ENCODE measurements around the gene CCDC91.

The CCDC91 gene

GRCh38 chr12:28190321-28191050 lies at the start of gene CCDC91:
TSS of gene CCDC91 (plus strand) at chr12:28190456. CDS start at chr12:28257216, 66,760 bp downstream.
- DNase-seq, result peak; percentile 85 to 96 (median 90)

DNA sequence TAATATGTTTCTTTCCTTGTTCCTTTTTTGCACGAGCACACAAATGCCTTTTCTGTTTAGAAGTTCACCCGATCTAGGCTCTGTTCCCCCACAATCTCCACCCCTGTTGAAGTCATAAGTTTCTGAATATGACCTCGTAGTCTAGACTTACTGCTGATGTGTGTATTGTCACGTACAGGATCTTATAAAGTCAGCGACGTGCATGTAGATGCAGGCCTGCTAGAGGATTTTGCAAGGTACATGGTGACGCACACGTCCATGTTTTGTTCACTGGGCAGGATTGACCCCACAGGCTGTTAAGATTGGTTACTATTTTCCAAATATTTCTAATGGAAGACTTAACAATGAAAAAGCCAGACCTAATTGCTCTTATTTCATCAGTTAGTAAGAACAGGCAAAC lies 46.2 kb upstream of the CCDC91 start:
- no peak for DNase-seq

DNA sequence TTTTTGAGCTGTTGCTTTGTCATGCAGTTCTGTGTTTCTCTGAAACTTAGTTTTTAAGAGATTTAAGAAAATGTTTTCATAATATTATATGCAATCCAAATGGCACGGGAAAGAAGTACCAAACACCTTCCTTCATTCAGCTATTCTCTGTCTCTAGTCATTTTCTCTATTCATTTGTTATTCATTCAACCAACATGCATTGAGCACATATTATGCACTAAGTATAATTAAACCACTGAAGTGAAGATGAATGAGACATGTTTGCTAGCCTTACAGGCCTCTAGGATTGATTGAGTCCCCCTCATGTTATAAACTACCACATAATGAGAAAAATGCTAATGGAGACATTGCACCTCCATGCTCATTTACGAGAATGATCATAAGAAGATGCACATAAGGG lies 45.7 kb upstream of the CCDC91 start:
- DNase-seq, result no peak

DNA sequence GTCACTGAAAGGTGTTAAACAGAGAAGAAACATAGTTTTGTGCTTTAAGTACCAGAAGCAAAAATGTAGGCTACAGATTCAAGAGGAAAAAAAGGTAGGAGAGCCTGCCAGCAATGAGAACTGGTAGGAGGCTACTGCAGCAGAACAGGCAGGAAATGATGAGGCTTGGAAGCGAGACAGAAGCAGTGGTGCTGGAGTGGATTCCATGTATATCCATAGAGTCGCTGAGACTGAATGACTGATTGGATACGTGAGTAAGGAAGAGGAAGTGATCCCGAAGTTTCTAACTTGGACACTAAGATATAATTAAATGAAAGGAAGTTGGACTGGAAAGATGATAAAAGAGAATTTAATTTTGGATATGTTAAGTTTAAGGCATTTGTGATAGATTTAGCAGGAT lies 45.0 kb upstream of the CCDC91 start:
- no peak for DNase-seq

DNA sequence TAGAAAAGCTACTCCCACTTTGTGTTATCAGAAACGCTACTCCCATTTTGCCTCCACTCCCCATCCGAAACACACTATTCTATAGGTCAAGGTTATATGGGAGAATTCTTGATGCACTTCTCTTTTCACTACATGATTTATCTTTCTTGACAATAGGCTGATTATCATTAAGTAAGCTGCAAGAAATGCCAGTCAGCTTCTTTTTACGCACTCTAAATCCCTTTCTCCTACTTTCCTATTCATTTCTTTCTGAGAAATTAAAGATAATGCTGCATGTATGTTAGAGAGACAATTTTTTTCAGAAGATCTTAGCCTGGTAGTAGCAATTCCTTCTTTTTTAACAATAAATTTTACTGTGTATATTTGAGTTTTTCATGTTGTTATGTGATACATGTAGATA lies 41.0 kb upstream of the CCDC91 start:
- DNase-seq, result no peak

DNA sequence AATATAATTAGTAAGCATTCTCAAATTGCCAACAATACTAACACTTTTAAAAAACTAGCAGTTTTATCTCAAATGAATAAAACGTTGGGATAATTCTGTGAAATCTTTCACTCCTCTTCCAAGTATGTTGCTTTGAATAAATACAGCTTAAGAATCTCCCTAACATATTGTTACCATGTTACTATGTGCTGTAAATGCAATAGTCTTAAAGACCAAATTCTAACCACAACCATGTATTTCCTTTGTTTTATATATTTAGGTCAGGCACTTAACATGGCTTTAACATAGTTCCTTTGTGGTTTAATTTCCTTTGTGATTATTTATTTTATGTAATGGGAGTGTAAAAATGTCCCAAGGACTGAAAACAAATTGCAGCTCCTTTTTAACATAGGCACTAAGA lies 33.9 kb upstream of the CCDC91 start:
- DNase-seq, result no peak

DNA sequence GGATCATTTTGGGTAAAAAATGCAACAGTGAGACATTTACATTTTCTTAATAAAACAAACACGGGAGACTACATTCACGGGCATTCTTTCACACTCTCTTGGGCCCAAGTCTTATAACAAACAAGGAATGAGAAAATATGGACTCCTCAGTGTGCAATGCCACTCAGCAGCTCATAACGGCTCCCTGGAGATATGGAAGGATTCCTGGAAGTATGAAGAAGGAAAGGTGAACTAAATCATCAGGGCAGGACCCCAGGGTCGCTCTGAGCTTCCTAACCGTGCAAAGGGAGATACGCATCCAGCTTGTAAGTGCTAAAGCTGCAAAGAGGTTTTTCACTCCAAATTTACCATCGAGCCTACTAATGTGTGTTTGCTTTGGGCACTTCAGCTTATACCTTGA lies 33.5 kb upstream of the CCDC91 start:
- DNase-seq, result no peak

DNA sequence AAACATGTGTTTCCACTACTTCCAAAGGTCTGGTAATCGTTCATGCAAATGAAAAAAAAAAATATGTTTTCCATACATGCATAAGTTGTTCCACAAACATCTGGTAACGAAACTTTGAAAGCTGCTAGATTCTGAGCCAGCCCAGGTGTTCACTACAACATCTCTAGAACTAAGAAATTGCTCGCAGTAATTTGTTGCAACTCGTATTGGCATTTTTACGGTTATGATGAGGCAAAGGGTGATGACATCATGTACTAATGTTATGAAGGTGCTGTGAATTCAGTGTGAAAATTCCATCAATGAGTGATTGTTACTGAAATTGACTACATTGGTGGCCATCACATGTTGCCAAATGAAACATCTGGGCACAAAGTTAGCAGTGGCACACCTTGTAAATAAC lies 31.9 kb upstream of the CCDC91 start:
- no peak for DNase-seq

DNA sequence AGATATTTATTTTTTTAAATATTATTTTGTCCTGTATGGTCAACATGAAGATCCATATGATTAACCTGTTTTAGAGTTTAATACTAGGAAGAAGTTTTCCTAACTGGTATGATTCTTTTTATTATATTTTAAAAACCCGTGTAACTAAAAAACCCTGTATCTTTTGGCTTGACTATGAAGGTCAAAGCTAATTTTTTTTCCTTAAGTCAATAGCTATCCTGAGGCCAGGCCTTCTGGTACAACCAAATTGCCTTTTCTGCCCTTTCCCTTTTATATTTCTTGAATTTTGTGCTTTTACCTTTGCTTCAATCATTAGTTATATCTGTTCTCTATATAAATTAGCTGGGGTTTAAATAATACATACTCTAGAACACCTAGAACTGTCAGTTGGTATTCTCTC lies 30.6 kb upstream of the CCDC91 start:
- DNase-seq, result no peak

DNA sequence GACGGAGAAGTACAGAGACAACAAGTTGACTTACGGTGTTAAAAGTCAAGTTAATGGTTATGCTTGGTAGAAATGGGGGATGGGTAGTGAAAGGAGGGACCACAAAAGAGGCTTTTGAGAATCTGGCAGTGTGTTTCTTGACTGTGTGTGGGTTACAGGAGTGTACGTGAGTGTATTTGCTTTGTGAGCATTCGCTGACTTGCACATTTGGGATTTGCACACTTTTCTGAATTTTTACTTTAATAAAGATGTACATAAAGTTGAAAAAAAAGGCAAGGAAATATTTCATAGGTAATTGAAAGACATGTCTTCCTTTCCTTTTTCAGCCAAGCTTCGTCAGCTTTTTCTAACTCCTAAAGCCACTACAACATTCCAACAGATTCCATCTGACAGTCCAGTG lies 28.6 kb upstream of the CCDC91 start:
- DNase-seq, result no peak

- DNase-seq, result no peak
Measured at GRCh38 chr12:28162697-28163096, 27.6 kb upstream of the CCDC91 start.

DNA sequence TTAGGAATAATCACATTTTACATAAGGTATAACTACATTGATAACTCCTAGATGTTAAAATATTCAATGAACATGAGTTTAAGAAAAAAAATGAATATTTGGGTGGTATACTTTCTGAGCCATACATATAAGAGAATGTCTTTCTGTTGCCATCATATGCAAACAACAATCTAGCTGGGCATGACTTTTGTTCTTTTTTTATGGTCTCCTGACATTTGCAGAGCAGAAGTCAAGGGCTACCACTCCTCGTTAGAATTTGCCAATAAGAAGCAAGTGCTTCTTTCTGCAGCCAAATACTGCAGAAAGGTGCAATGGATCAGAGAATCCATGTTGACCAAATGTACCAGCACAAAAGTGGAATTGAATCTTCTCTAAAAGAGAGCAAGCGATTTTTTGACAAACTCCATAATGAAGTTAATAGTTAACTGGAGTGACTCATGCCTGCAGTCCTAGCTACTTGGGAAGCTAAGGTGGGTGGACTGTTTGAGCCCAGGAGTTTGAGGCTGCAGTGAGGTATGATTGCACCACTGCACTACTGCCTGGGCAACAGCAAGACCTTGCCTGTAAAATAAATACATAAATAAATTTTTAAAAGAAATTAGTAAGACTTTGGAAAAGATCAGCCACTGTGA lies 25.5 kb upstream of the CCDC91 start:
- no peak for DNase-seq

DNA sequence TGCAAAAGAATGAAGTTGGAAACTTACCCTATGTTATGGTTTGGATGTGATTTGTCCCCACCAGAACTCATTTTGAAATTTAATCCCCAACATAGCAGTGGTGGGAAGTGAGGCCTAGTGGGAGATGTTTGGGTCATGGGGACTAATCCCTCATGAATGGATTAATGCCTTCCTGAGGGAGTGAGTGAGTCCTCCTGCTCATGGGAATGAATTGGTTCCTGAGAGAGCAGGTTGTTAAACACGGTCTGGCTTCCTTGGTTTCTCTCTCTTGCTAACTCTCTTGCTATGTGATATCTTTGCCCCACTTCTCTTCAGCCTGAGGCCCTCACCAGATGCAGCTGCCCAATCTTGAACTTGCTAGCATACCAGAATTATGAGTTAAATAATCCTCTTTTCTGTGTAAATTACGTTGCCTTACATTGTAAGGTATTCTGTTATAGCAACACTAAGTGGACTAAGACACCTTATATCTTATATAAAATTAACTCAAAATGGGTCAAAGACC lies 22.2 kb upstream of the CCDC91 start:
- no peak for DNase-seq

DNA sequence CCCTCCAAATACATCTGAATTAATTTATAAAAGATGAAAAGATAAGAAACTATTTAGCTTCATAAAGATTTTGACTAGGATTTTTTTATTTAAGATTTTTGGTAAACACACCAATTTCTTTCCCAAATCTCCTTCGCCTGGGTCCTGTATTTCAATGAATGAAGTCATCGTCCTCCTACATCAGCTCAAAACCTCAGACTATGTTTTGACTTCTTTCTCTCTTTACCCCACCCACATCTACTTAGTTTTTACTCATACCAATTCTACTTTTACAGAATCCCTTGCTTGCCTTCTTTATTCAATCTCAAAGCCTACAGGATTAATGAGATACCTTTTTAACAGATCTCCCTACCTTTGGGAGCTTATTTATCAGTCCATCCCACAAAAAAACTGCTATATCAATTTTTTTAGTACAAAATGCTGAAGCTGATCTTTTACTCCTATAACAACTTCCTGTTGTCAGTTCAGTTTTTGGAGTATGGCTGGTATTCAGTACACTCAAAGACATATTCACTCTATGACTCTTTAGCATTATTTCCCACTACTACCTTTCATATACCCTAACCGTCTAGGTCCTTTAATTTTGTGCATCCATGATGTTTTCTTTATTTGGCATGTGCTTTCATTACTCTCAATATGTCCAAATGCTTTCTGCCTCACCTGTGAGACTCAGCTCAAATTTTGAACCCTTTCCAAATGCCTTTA lies 18.7 kb upstream of the CCDC91 start:
- no peak for DNase-seq

GRCh38 chr12:28172434-28173030 lies 17.7 kb upstream of the CCDC91 start:
- no peak for DNase-seq

DNA sequence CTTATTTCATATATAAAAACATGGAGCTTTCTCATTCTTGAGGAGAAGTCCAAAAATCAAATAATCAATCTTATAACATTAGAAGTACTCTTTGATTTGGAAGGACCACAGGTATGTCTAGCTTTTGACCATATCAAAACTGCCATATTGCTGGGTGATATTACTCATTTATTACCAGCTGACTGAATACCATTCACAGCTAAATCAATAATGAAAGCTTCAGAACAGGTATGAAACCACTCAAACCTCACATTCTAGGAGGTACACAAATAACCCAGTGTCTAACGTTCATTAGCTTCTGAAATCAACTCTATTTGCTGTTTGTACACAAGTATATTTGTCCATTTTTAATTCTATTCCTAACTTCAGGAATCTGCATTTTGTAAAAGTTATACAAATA lies 16.8 kb upstream of the CCDC91 start:
- no peak for DNase-seq

- no peak for DNase-seq
Measured at GRCh38 chr12:28175098-28175589, 15.1 kb upstream of the CCDC91 start.

DNA sequence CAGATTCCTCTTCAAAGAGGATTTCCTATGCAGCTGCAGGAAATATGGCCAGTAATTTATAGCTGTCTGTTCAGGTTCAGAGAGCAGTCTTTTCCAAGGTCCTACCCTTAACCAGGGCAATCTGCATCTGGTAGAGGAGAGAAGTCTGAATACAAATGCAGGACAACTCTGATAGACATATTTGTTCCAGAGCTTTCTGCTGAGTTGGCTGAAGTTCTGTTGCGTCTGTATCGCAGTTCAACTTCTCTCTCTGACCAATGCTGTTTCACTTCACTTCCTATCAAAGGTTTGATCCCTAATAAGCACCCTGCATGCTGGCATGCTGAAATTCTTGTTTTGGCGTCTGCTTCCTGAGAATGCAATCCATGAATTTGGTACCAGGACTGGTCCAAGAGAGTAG lies 14.0 kb upstream of the CCDC91 start:
- DNase-seq, result no peak

DNA sequence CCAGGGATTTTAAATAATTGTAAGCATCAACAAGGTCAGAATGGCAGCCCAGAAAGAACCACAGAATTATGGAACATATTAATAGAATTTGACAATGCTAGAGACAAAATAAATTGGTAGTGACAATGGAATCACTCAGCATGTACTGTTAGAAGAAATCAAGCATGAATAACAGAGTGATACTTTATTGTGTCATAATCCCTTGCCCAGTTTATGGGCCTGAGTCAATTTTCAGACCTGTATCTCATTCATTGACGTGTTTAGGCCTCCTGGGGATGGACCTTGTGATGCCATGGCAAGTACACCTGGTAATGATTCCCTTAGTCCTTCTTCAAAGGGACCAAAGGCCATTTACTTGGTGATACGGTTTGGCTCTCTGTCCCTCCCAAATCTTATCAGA lies 12.8 kb upstream of the CCDC91 start:
- no peak for DNase-seq

DNA sequence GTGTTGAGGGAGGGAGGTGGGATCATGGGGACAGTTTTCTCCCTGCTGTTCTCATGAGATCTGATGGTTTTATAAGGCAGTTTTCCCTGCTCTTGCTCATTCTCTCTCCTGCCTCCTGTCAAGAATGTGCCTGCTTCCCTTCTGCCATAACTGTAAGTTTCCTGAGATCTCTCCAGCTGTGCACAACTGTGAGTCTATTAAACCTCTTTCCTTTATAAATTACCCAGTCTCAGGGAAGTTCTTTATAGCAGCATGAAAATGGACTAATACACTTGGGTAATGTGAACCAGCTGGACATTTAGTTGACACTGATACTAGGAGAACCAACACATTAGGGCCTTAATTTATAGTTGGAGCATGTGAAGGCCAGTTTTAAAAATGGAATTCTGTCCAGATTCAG lies 12.4 kb upstream of the CCDC91 start:
- no peak for DNase-seq

- DNase-seq, result no peak
Measured at GRCh38 chr12:28178775-28179174, 11.5 kb upstream of the CCDC91 start.

DNA sequence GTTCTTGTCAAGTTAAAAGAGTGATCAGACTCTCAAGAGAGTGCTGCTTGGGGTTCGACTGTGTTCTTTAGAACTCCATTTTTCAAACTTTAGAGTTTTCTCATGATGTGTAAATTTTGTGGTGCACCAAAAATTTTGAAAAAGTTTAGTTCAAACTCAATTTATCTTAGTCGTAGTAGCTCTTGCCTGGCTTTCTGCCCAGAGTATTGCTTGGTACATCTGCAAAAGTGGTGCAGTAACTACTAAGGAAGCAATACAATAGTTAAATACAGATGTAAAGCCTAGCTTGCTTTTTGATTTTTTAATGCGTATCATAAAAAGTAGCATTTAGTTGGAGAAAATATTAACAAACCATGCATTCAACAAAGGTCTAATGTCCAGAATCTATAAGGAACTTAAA lies 9.5 kb upstream of the CCDC91 start:
- DNase-seq, result no peak

GRCh38 chr12:28184375-28184774 lies 5.9 kb upstream of the CCDC91 start:
- no peak for DNase-seq

DNA sequence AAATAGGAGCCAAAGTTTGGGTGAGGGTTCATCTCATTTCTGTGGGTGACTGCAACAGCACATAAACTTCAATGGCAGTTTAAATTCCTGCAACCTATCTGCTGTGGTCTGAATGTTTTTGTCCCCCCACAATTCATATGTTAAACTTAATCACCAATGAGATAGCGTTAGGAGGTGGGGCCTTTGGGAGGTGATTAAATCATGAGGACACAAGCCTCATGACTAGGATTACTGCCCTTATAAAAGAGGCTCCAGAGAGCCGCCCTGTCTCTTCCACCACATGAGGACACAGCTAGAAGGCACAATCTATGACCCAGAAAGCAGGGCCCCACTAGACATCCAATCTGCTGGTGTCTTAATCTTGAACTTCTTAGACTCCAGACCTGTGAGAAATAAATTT lies 3.8 kb upstream of the CCDC91 start:
- no peak for DNase-seq

All from stimulated activated naive CD4-positive, alpha-beta T cell (primary cell).